PC-3 (cell line): ENCODE data around the gene SHTN1. TPM values are rescaled to one million over a fixed set of nuclear protein-coding genes. Genes with fewer than 3 reads are reported as not detected.
A peak's percentile ranks its signal among the peaks of the same experiment; 100 is the strongest.

ENCODE experiments used
- ATAC-seq: fragments of 200-7000 bp; cut with Tn5 transposase; 2 replicates; pipeline ENCODE4 v1.9.1; 2020; ENCODE audit warnings: mild to moderate bottlenecking, moderate library complexity
- BruUV-seq: library from RNA; stranded (reverse); fragments of 400-500 nt; replicated peaks from 2 replicates; lab custom pipeline; 2021; lab: Mats Ljungman, UMichigan
- CTCF ChIA-PET: fragments of 300-600 bp; sonication (Branson Sonifier 250); formaldehyde crosslinking; loops from one replicate; lab custom pipeline; 2022; ENCODE audit warnings: antibody characterized with exemption; lab: Charles Lee
- POLR2A ChIA-PET: fragments of 300-600 bp; sonication (Branson Sonifier 250); formaldehyde crosslinking; loops from one replicate; lab custom pipeline; 2022; ENCODE audit warnings: antibody characterized with exemption; ENCODE audit not compliant: unreplicated experiment; lab: Charles Lee
- DNase-seq: peaks from one replicate; pipeline ENCODE4 v3.0.0-alpha.2; 2015
- H2AFZ ChIP-seq: fragments of 300-600 bp; sonication (generic); 2 replicates; pipeline ENCODE4 v1.6.0; 2016; ENCODE audit warnings: antibody characterized with exemption, low read length
- H3F3A ChIP-seq: fragments of 300-600 bp; sonication (generic); one replicate; pipeline ENCODE4 v1.6.0; 2017; ENCODE audit warnings: antibody characterized with exemption, low read length, control low read depth, mild to moderate bottlenecking; ENCODE audit not compliant: unreplicated experiment
- H3K27ac ChIP-seq: fragments of 300-600 bp; sonication (generic); 2 replicates; pipeline ENCODE4 v1.5.1; 2016; ENCODE audit warnings: mild to moderate bottlenecking, low read length
- H3K27me3 ChIP-seq: fragments of 300-600 bp; sonication (generic); 2 replicates; pipeline ENCODE4 v1.6.1; 2016; ENCODE audit warnings: low read length, mixed read lengths
- H3K36me3 ChIP-seq: fragments of 300-600 bp; sonication (generic); 2 replicates; pipeline ENCODE4 v1.6.1; 2016; ENCODE audit warnings: low read depth, mixed run types, low read length, mixed read lengths
- H3K4me1 ChIP-seq: fragments of 300-600 bp; sonication (generic); 2 replicates; pipeline ENCODE4 v1.5.1; 2016; ENCODE audit warnings: low read length; ENCODE audit not compliant: insufficient read depth
- H3K4me2 ChIP-seq: fragments of 300-600 bp; sonication (generic); 2 replicates; pipeline ENCODE4 v1.6.0; 2016; ENCODE audit warnings: low read length
- H3K4me3 ChIP-seq: fragments of 300-600 bp; sonication (generic); 2 replicates; pipeline ENCODE4 v1.5.1; 2016; ENCODE audit warnings: mild to moderate bottlenecking, low read length, mixed read lengths
- H3K79me2 ChIP-seq: fragments of 300-600 bp; sonication (generic); 2 replicates; pipeline ENCODE4 v1.6.1; 2017; ENCODE audit warnings: low read length, mixed read lengths
- H3K9ac ChIP-seq: fragments of 300-600 bp; sonication (generic); 2 replicates; pipeline ENCODE4 v1.6.0; 2016; ENCODE audit warnings: mild to moderate bottlenecking, low read length
- H3K9me2 ChIP-seq: fragments of 300-600 bp; sonication (generic); replicated peaks from 2 replicates; pipeline ENCODE4 v1.6.1; 2016; ENCODE audit warnings: mixed run types, low read length, mixed read lengths
- H3K9me3 ChIP-seq: fragments of 300-600 bp; sonication (generic); 2 replicates; pipeline ENCODE4 v1.6.1; 2016; ENCODE audit warnings: low read length, mixed read lengths
- H4K20me1 ChIP-seq: fragments of 300-600 bp; sonication (generic); 2 replicates; pipeline ENCODE4 v1.6.1; 2016; ENCODE audit warnings: low read length, mixed read lengths
- EZH2 ChIP-seq: fragments of 300-600 bp; sonication (generic); IDR thresholded peaks from one replicate; pipeline ENCODE4 v1.6.1; 2017; ENCODE audit warnings: antibody characterized with exemption, mild to moderate bottlenecking, low read length; ENCODE audit not compliant: unreplicated experiment
- EZH2phosphoT487 ChIP-seq: fragments of 300-600 bp; sonication (generic); IDR thresholded peaks from 2 replicates; pipeline ENCODE4 v1.6.1; 2018; ENCODE audit warnings: mild to moderate bottlenecking, antibody characterized with exemption, low read length, borderline replicate concordance
- intact Hi-C: fragments of 100-400 bp; cut with micrococcal nuclease; formaldehyde crosslinking; loops from 2 replicates; pipeline ENCODE4 v1.9.0; 2023
- total RNA-seq: library from RNA; depleted of rRNA; stranded (reverse); fragments of >200 nt; gene quantifications from 2 replicates; pipeline ENCODE4 v1.2.3, GENCODE V29; 2014
- TF ChIP-seq, protein P1 (sequence below): fragments of 300-600 bp; sonication (generic); conservative IDR thresholded peaks from 2 replicates; pipeline ENCODE4 v1.5.1; 2017; ENCODE audit warnings: antibody characterized with exemption, low read depth, mild to moderate bottlenecking, low read length

SHTN1 gene
- total RNA-seq, 1 experiment from 2014 or later = 13.0 TPM

DNA sequence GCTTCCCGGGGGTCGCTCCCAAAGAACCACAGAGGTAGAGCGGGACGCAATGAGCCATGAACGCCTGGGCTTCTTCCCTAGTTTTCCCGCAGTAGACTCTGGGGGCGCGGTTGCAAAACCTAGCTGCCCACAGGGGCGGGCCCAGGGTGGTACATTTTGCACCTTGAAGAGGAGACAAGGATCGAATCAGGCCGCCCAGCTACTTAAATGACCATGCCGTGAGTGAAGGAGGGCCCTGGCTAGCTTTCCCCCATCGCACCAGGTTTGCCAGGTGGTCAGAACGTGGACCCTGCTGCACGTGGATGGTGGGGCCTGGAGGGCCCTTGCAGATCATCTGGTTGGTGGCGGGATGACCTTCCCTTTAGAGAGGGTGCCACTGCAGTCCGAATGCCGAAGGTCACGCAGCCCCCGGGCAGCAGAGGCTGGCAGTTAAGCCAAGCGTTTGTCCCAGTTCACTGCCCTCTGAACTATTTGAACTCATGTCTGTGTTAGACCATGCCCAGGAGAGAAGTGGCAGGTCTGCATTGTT lies 604 bp upstream of the SHTN1 start:
- TSS peak; percentile 41 for BruUV-seq
- H3K9me3 ChIP-seq = no peaks in the 10 kb centered on the region
- H3K4me3 ChIP-seq = peak overlapping the region; percentile 92
- H3K4me2 ChIP-seq = peak overlapping the region; percentile 94
- 0 out of 2 replicates have a peak overlapping the region, but pooled peaks have one; percentile 91 for H3K27ac ChIP-seq
- H3K36me3 ChIP-seq = no peaks in the 10 kb centered on the region
- no peaks in the 10 kb centered on the region for H3K27me3 ChIP-seq
- H3K79me2 ChIP-seq = peaks cover 41% of the 10 kb centered on the region
- TF ChIP-seq, protein P1, sequence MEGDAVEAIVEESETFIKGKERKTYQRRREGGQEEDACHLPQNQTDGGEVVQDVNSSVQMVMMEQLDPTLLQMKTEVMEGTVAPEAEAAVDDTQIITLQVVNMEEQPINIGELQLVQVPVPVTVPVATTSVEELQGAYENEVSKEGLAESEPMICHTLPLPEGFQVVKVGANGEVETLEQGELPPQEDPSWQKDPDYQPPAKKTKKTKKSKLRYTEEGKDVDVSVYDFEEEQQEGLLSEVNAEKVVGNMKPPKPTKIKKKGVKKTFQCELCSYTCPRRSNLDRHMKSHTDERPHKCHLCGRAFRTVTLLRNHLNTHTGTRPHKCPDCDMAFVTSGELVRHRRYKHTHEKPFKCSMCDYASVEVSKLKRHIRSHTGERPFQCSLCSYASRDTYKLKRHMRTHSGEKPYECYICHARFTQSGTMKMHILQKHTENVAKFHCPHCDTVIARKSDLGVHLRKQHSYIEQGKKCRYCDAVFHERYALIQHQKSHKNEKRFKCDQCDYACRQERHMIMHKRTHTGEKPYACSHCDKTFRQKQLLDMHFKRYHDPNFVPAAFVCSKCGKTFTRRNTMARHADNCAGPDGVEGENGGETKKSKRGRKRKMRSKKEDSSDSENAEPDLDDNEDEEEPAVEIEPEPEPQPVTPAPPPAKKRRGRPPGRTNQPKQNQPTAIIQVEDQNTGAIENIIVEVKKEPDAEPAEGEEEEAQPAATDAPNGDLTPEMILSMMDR = no peak
- no peak for TF ChIP-seq EZH2phosphoT487
- TF ChIP-seq EZH2 = no peak
- peak overlapping the region; percentile 87 for H3K9ac ChIP-seq
- no peaks in the 10 kb centered on the region for H3F3A ChIP-seq
- CTCF ChIA-PET = interaction anchor here (1.3 kb wide), 1 partner anchor 169 kb away, joined by 6 read pairs; no protein-coding TSS in a partner anchor
- peak; percentile 9; the same call in 1 of the 2 replicates for ATAC-seq
- POLR2A ChIA-PET = no interaction called here
- peaks cover 28% of the 10 kb centered on the region for H3K4me1 ChIP-seq
- peak; percentile 7 for DNase-seq
- no peaks in the 10 kb centered on the region for H3K9me2 ChIP-seq
- intact Hi-C loops = loop anchor here (1.0 to 10.0 kb wide), 6 partner anchors 31 to 208 kb away; partner anchors contain the start of gene ENO4
- H4K20me1 ChIP-seq = peaks cover 29% of the 10 kb centered on the region
- peak overlapping the region; percentile 82 for H2AFZ ChIP-seq

GRCh38 chr10:117004227-117005025 lies 561 bp downstream of the SHTN1 start:
- H3K27me3 ChIP-seq = no peaks in the 10 kb centered on the region
- POLR2A ChIA-PET = interaction anchor here (0.6 to 0.8 kb wide), 2 partner anchors 30 to 72 kb away, joined by 3 to 4 read pairs; no protein-coding TSS in a partner anchor
- peak overlapping the region; percentile 94 for H3K4me2 ChIP-seq
- H3K4me1 ChIP-seq = peaks cover 28% of the 10 kb centered on the region
- CTCF ChIA-PET = interaction anchor here (0.7 to 1.3 kb wide), 3 partner anchors 108 to 171 kb away, joined by 3 to 6 read pairs (median 5); no protein-coding TSS in a partner anchor
- no peaks in the 10 kb centered on the region for H3K9me3 ChIP-seq
- H3F3A ChIP-seq = no peaks in the 10 kb centered on the region
- H3K9ac ChIP-seq = peak overlapping the region; percentile 87
- no peaks in the 10 kb centered on the region for H3K9me2 ChIP-seq
- peaks cover 50% of the 10 kb centered on the region for H3K79me2 ChIP-seq
- peak overlapping the region; percentile 92 for H3K4me3 ChIP-seq
- BruUV-seq = TSS peak; percentile 42
- intact Hi-C loops = loop anchor here (1.0 to 10.0 kb wide), 5 partner anchors 30 to 207 kb away; partner anchors contain the start of gene ENO4
- H3K27ac ChIP-seq = peak overlapping the region; percentile 91
- peak overlapping the region; percentile 82 for H2AFZ ChIP-seq
- ATAC-seq = peak; percentile 78
- TF ChIP-seq EZH2 = no peak
- no peak; the same call in 1 of the 2 replicates for TF ChIP-seq EZH2phosphoT487
- TF ChIP-seq, protein P1 = no peak
- peak; percentile 68 for DNase-seq
- peaks cover 37% of the 10 kb centered on the region for H4K20me1 ChIP-seq
- no peaks in the 10 kb centered on the region for H3K36me3 ChIP-seq
